Epidermal melanocyte (primary cell): ENCODE results near the gene DEPDC5.
"Not testable (repeated sequence)": the region's sequence is repeated elsewhere in the genome, so short reads cannot be mapped to it uniquely, and the experiment has no call there.

Experiments
- DNase-seq: peaks from one replicate; pipeline ENCODE4 v3.0.0; 2011; ENCODE audit warnings: low spot score; ENCODE audit not compliant: insufficient read length

The DEPDC5 gene

DNA sequence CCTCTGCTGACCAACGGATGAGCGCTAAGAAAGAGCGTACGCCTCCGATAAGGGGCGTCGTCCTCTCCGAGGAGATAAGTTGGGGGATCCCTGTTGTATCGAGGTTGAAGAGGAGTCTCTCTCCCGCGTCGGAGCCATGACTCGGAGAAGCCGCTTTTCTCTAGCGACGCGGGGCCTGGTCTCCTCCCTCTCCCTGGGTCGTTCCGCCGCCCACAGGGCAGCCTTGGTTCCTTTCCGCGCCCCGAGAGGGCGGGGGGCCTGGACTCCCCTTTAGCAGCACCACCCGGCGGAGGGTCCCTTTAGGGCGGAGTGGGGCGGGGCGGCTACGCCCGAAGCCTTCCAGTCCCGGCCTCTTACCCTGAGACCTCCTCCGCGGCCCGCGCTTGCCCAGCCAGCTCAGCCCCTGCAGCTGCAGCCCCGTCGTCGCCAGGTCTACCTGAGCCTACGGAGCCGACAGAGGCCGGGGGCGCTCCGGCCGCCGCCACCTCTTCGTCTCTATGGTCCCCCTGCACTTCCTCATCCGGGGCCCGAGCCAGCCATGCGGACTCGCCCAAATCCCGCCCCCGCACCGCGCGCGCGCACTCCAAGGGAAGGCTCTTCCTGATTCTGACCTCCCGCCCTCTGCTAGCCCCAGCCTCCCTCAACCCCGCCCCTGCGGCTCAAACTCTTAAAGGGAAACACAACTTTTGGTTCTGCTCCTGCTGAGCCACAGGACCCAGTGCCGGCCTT lies 4.0 kb upstream of the DEPDC5 start, which contains the start of gene PRR14L:
Gene PRR14L, minus strand, starts transcription at position 497 of the 729 bp plus-strand sequence. CDS start 11,272 bp downstream, outside the sequence.
- peak; percentile 76 for DNase-seq

- no peak for DNase-seq
Observed at GRCh38 chr22:31750365-31751284, 3.2 kb upstream of the DEPDC5 start.

DNA sequence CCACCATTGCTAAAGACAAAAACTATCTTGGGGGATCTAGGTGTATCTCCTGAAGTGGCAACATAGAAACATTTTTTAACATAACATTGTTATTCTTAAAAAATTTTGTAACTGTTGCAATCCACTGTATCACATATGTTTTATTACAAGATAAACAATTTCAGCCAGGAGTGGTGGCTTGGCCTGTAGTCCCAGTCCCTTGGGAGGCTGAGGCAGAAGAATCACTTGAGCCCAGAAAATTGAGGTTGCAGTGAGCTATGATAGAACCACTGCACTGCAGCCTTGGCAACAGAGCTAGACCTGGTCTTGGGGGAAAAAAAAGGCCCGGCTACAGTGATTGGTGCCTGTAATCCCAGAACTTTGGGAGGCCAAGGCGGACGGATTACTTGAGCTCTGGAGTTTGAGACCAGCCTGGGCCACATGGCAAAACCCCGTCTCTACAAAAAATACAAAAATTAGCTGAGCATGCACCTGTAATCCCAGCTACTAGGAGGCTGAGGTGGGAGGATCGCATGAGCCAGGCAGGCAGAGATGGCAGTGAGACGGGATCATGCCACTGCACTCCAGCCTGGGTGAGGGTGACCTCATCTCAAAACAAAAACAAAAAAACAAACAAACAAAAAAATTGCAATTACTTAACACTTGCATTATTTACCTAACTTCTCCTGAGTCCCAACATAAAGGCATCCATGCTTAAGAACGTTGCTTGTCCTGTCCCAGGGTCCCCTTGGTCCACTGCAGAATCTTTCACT lies 1.5 kb upstream of the DEPDC5 start:
- no peak for DNase-seq

DNA sequence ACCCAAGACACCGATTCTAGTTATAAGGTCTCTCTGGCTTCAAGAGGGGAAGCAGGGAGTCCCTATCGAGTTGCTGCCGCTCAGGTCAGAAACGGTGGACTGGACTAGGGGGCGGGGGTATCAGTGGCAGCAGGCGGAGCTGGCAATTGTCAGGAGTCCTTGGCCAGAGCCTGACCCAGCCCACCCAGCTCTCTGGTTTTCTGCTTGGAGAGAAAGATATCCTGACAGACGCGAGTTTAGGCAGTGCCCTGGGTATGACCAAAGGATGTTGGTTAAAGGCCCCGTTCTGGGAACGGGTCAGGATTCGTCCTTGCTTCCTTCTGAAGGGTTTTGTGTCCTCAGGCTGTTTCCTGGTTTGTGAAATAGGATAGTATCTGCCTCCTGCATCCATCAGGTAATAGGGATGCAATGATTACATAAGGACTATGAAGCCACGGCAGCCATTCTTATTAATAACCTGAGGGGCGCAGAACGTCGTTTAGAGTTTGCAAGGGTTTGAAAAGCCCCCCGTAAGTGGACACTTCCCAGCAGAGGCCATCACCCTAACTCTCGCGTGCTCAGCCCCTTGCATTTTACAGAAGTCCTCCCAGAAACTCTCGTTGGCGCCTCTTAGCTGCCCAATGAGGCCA lies 700 bp upstream of the DEPDC5 start:
- no peak for DNase-seq

DNA sequence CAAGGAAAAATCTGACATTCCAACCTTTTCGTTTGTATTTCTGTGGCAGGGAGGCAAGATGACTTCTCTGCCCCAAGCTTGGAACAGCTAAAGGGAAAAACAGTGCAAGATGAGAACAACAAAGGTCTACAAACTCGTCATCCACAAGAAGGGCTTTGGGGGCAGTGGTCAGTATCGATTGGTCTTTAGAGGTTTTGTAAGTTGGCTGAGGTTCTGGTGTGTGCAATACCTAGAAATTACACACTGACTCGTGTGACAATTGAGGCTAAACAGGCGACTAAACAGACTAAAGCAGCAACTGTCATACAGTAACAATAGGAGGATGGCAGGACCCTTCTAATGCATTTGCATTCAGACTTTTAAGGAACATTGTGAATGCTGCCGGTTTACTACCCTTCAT lies 994 bp downstream of the DEPDC5 start:
- DNase-seq = no peak

- no peak for DNase-seq
Observed at GRCh38 chr22:31757265-31757664, 3.4 kb downstream of the DEPDC5 start.

GRCh38 chr22:31758860-31759259 lies 5.0 kb downstream of the DEPDC5 start:
- DNase-seq = not testable (repeated sequence)

DNA sequence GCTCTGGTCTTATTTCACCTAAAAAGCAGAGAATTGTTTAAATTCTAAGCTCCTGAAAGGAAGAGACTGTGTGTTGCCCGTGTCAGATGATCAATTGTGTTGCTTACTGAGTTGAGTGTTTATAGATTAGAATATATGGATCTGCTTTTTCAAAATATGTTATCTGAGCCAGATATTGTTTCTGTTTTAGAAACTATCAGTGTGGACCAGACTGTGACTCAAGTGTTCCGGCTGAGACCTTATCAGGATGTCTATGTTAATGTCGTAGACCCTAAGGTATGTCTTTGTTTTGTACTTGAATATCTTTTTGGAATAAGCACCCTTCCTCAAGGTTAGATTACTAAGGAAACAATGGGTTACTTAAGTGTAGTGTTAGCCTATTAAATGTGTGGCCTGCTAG lies 11.0 kb downstream of the DEPDC5 start:
- DNase-seq = no peak

GRCh38 chr22:31768422-31769059 lies 14.7 kb downstream of the DEPDC5 start:
- no peak for DNase-seq

DNA sequence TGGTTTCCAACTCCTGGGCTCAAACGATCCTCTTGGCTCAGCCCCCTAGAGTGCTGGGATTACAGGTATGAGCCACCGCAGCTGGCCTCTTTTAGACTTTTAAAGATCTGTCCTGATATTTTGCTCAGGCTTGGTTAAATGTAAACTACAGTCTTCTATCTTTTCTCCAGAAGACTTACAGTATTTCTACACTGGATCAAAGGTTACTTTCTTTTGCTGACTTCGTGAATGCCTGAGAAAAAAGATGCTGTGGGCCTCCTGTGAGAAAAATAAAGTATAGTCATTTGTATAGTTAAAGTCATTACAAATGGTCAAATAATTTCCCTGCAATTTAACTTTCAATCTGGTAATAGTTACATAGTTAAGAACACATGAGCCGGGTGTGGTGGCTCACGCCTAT lies 19.6 kb downstream of the DEPDC5 start:
- no peak for DNase-seq

DNA sequence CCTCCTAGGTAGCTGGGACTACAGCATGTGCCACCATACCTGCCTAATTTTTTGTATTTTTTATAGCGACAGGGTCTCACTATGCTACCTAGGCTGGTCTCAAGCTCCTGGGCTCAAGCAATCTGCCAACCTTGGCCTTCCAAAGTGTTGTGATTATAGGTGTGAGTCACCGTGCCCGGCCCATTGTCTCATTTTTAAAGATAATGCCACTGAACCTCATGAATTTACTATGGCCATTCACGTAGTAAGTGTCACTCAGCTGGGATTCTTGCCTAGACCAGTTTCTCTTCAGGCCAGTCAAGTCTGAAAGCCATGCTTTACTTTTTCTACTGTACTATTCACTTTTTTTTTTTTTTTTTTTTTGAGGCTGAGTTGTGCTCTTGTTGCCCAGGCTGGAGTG lies 22.4 kb downstream of the DEPDC5 start:
- DNase-seq = no peak

DNA sequence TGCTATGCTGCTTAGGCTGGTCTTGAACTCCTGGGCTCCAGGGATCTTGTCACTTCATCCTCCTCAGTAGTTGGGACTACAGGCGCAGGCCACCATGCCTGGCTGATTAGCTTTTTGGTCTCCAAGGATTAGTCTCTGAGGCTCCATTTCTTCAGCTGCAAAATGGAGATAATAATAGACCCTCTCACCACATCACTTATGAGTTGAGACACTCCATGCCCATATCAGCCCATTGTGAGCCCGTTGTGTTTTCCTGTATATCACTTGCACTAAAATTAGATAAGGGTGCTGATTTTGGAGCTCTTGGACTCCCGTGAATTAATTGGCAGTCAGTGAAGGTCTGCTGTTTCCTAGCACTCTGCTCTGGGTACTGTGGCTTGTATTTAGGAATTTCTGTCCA lies 36.0 kb downstream of the DEPDC5 start:
- no peak for DNase-seq

- no peak for DNase-seq
Observed at GRCh38 chr22:31790240-31790639, 36.4 kb downstream of the DEPDC5 start.

DNA sequence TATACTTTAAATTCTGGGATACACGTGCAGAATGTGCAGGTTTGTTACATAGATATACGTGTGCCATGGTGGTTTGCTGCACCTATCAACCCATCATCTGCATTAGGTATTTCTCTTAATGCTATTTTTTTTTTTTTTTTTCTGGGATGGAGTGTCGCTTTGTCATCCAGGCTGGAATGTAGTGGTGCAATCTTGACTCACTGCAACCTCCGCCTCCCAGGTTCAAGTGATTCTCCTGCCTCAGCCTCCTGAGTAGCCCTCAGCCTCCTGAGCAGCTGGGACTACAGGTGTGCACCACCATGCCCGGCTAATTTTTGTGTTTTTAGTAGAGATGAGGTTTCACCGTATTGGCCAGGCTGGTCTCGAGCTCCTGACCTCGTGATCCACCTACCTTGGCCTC lies 45.5 kb downstream of the DEPDC5 start:
- DNase-seq = not testable (repeated sequence)

DNA sequence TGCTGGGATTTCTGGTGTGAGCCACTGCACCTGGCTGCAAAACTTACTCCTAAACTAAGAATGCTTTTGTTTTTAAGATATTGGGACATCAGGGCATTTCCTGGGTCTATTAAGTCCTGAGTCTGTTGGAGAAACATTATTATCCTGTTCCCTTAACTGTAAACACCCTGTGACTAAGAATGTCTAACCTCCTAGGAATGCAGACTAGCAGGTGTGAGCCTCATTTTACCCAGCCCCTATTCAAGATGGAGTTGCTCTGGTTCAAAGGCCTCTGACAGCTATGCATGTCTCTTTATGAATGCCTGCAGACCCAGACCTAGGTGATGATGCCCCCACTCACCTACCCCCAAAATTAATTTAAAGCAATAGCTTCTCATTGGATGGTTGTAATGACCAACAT lies 46.2 kb downstream of the DEPDC5 start:
- DNase-seq = no peak

GRCh38 chr22:31800861-31801260 lies 47.0 kb downstream of the DEPDC5 start:
- DNase-seq = not testable (repeated sequence)

DNA sequence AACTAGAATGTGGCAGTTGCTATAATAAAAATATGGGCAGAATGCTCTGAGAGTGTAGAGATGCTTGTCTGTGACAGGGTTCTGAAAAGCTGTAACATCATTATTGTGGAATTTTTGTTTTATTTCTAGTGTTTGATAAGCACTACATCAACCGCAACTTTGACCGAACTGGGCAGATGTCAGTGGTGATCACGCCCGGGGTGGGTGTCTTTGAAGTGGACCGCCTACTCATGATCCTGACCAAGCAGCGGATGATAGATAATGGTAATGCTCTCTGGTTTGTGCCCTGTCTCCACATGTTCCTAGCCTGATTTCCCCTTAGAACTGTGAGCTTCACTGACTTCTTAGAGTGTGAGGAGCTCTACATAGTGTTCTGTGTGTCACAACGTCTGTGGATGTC lies 48.8 kb downstream of the DEPDC5 start:
- DNase-seq = no peak

DNA sequence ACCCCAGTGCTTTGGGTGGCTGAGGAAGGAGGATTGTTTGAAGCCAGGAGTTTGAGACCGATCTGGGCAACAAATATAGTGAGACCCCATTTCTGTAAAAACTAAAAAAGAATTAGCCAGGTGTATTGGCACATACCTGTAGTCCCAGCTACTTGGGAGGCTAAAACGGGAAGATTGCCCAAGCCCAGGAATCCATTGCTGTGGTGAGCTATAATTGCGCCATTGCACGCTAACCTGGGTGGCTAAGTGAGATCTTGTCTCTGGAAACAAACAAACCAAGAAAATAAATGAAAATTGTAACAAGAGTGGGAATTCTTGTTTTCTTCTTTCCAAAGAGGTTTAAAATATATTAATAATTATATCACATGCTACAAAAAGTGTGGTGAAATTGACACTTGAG lies 52.9 kb downstream of the DEPDC5 start:
- DNase-seq = no peak

- no peak for DNase-seq
Observed at GRCh38 chr22:31812977-31813605, 59.3 kb downstream of the DEPDC5 start.

DNA sequence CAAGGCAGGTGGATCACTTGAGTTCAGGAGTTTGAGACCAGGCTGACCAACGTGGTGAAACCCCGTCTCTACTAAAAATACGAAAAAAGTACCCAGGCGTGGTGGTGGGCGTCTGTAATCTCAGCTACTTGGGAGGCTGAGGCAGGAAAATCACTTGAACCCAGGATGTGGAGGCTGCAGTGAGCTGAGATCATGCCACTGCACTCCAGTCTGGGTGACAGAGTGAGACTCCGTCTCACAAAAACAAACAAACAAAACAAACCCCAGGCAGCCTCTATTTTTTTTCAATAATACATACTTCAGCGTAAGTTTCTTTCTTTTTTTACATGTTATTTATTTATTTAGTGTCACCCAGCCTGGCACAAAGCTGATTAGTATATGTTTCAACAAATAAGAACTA lies 60.1 kb downstream of the DEPDC5 start:
- not testable (repeated sequence) for DNase-seq
